NB4 (cell line): ENCODE results near the gene PCDHGA3.
"Not testable (repeated sequence)": the region's sequence is repeated elsewhere in the genome, so short reads cannot be mapped to it uniquely, and the experiment has no call there.

Experiments used
- DNase-seq: peaks from one replicate; pipeline ENCODE4 v3.0.0; 2010; ENCODE audit warnings: low read depth
- H3K4me3 ChIP-seq: one replicate; pipeline ENCODE4 v1.5.1; 2011; ENCODE audit warnings: mild to moderate bottlenecking, low read depth, low read length, moderate library complexity
- CTCF ChIP-seq: IDR thresholded peaks from one replicate; pipeline ENCODE4 v1.5.1; 2012; ENCODE audit warnings: low read depth, low read length
- MAX ChIP-seq: IDR thresholded peaks from 2 replicates; pipeline ENCODE4 v1.6.1; 2011; ENCODE audit warnings: low read depth, low read length
- MYC ChIP-seq: IDR thresholded peaks from 2 replicates; pipeline ENCODE4 v1.6.1; 2011; ENCODE audit warnings: low read depth, low read length
- POLR2A ChIP-seq: IDR thresholded peaks from 2 replicates; pipeline ENCODE4 v1.6.1; 2011; ENCODE audit warnings: mild to moderate bottlenecking; ENCODE audit not compliant: insufficient read length; ENCODE audit errors: extremely low read depth

Gene PCDHGA3

GRCh38 chr5:141374627-141375026, 31.0 kb downstream of the PCDHGA3 start:
- DNase-seq: no peak
- H3K4me3 ChIP-seq: no peak overlapping the region
- no peak for TF ChIP-seq MYC
- TF ChIP-seq MAX: no peak
- no peak for TF ChIP-seq POLR2A
- TF ChIP-seq CTCF: no peak

- peak; percentile 1 for TF ChIP-seq CTCF
- H3K4me3 ChIP-seq, DNase-seq: not testable (repeated sequence)
These were observed 32.0 kb downstream of the PCDHGA3 start for GRCh38 chr5:141375444-141376155.

GRCh38 chr5:141382469-141383294, 39.1 kb downstream of the PCDHGA3 start, which contains the start of gene PCDHGA7:
Gene PCDHGA7 (plus strand): TSS chr5:141382742. CDS start chr5:141382900, 158 bp downstream.
- DNase-seq: peak; percentile 28
- no peak within 1 kb of the TSS for H3K4me3 ChIP-seq
- TF ChIP-seq CTCF (peak; percentile 18), POLR2A (no peak)

- no peak overlapping the region for H3K4me3 ChIP-seq
- DNase-seq: no peak
- TF ChIP-seq POLR2A (no peak), MYC (no peak), MAX (no peak), CTCF (no peak)
These were observed 39.7 kb downstream of the PCDHGA3 start for GRCh38 chr5:141383345-141383744.

GRCh38 chr5:141384471-141385267, 41.0 kb downstream of the PCDHGA3 start:
- TF ChIP-seq MYC (no peak), POLR2A (no peak), MAX (no peak), CTCF (no peak)
- no peak overlapping the region for H3K4me3 ChIP-seq
- no peak for DNase-seq

GRCh38 chr5:141387557-141388311, 44.1 kb downstream of the PCDHGA3 start, which contains the start of gene PCDHGB4:
Gene PCDHGB4 (plus strand): TSS chr5:141387698. CDS start chr5:141387885, 187 bp downstream.
- not testable (repeated sequence) for H3K4me3 ChIP-seq, DNase-seq
